HUDEP-2 (cell line): Measurements from ENCODE around the gene STK36.

ENCODE experiments used
- DNase-seq, 76 experiments: peaks; one replicate each; lab custom pipeline; 2025; ENCODE audit not compliant: unreplicated experiment in 76 of 76; lab: John Stamatoyannopoulos, UW

STK36 gene

DNA sequence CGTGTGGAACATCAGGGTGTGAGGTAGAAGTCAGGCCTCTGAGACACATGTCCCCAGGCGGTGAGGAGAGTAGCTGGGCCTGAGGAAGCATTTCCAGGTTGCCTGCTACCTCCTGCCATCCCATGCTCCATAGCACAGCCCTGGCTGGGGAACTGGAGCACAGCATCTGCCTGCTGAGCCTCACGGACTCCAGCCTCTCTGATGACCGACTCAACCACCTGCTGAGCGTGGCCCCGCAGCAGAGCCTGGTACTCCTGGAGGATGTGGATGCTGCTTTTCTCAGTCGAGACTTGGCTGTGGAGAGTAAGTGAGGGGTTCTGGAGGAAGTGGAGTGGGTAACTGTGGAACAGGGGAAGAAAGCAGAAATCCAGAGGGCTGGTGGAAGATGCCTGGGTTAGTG lies 9.5 kb upstream of the STK36 start:
- no peak for DNase-seq

GRCh38 chr2:218662827-218663226 lies 9.1 kb upstream of the STK36 start:
- no peak for DNase-seq

DNA sequence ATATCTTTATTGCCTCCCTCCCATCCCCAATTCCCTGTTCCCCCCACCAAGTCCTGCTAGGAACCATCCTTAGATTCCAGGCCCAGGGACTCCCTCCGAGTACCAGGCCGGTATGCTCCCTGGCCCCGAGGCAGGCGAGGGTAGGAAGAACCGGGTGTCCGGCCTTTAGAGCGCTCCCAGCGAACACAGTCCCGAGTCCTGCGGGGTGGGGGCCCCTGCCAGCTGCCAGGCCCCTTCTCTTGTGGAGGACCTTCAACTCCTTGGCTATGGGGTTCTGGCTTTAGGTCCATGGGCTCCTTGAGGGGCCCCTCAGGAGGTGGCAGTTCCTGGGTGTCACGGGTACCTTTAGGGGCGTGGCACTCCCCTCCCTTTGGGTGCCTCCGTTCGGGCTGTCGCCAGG lies 8.0 kb upstream of the STK36 start:
- DNase-seq, result no peak

GRCh38 chr2:218664653-218665052 lies 7.2 kb upstream of the STK36 start:
- no peak for DNase-seq

DNA sequence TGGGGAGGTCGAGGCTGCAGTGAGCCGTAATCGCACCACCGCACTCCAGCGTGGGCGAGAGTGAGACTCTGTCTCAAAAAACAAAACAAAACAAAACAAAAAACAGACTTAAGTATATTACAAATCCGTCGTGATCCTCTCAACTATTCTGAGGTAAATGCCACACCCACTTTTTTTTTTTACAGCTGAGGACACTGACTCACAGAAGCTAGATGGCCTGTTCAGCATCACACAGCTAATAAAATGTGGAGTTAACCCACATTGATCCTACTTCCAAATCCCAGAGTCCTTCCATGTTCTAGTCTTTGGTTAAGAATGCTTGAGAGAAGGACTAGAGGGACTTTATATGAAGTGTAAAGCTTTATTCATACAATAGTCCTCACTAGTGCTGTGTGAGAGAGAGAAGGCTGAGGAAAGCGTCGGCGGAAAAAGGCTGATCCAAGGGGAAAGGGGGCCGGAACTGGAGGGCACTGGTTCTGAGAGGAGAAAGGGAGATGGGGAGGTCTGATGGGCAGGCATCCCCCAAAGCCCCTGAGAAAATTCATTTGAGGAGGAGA lies 711 bp upstream of the STK36 start:
- DNase-seq, result no peak

DNA sequence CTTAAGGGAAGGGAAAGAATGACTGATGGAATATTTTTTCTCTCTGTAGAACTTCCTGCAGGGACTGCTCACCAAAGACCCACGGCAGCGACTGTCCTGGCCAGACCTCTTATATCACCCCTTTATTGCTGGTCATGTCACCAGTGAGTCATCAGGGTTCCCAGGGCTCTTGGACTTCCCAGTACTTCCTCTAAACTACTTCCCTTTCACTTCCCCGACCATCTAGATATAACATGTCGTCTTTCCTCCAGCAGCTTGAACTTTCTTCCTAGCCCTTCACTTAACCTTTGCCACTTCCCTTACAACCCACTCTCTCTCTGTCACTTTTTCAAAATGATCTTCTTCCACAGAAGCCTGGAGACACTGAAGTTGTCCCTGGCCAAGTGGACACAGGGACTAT lies 7.2 kb downstream of the STK36 start:
- no peak for DNase-seq

DNA sequence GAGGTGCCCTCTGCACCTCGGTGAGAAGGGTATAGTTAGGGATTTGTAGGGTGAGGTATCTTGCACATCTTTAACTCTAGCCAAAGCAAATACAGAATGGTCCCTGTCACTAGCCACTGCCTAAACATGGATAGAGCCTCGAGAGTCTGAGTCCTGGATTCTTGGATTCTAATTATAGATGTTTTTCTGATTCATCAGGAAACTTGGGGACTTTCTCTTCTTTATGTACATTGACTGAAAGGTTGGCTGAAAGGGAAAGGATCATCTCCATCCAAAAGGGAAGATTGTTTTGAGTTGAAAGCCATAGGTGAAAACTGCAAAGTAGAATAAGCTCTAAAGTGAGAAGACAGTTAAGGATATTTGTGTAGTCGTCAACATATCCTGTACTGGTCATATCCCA lies 8.2 kb downstream of the STK36 start:
- no peak for DNase-seq

DNA sequence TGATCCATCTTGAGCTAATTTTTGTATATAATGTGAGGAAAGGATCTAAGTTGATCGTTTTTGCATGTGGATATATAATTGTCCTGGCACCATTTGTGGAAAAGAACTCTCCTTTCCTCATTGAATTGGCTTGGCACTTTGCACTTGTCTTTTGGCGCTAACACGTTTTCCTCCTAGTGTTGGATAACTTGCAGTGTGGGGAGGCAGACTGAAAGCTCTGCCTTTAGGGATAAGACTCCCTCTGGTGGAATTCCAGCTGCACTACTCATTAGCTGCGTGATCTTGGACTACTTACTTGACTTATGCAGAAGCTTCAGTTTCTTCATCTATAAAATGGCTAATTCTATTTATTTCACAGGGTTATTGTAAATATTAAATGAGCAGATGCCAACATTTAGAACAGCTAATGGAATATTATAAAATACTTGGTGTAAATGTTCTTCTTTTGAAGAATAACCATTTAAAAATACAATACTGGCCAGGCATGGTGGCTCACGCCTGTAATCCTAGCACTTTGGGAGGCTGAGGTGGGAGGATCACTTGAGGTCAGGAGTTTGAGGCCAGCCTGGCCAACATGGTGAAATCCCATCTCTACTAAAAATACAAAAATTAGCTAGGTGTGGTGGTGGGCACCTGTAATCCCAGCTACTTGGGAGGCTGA lies 15.6 kb downstream of the STK36 start:
- peak in 69 of 76 experiments; percentile 1 to 75 (median 39) for DNase-seq

DNA sequence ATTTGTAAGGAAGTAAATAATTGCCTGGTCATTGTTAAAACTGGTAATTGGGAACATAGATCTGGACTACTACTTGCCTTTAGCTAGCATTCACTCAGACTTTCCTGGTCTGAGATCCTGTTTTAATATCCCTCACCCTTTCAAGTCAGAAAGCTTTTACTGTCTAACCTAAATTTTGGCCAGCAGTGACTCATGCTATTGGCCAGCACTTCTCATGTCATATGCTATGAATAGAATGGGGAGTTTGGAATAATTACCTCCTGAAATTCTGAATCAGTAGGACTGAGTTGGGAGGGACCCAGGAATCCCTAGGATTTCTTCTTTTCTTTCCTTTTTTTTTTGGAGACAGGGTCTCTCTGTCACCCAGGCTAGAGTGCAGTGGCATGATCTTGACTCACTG lies 19.3 kb downstream of the STK36 start:
- no peak for DNase-seq

DNA sequence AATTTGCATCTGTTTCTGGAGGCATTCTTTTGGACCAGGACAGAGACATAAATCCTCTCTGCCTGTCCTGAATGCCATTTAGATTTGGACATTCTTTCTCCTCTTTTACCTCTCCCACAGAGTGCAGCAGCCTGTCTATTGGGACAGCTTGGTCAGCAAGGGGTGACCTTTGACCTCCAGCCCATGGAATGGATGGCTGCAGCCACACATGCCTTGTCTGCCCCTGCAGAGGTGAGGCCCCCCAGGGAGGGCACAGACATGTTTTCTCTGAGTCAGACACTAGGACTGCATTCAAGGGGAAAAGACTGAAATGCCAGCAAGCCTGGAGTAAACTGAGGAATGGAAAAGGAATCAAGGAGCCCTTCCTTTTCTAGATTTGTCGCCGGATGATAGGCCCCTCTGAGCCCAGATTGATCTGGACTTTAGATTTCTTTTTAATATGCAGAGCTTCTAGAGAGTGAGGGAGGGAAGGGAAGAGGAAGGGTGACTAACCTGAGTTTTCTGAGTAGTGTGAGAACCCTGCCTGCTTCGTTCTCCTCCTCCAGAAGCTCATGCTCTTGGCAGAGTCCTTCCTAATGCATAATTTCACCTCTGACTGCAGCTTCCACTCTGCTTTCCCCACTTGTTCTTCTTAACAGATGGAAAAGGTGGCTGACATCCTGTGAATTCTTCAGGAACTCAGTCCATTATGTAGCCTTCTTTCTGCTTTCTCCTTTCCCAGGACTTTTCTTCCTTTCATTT lies 22.7 kb downstream of the STK36 start:
- no peak for DNase-seq

GRCh38 chr2:218698885-218699284 lies 27.0 kb downstream of the STK36 start:
- DNase-seq, result no peak

DNA sequence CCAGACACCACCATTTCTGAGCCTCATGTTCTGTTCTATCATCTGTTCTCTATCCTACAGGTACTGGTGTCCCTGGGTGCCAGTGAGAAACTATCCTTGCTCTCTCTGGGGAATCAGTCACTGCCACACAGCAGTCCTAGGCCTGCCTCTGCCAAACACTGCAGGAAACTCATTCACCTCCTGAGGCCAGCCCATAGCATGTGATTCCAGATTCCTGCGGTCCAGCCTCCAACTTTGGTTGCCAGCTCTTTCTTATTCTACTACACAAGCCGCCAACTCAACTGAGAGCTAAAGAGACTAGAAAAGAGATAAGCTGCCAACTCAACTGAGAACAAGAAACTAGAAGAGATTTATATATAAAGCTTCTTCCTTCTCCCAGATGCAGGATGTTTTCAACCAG lies 29.9 kb downstream of the STK36 start:
- DNase-seq, result no peak

GRCh38 chr2:218703341-218703740 lies 31.5 kb downstream of the STK36 start:
- DNase-seq, result no peak

GRCh38 chr2:218708086-218708485 lies 36.2 kb downstream of the STK36 start:
- DNase-seq, result no peak

DNA sequence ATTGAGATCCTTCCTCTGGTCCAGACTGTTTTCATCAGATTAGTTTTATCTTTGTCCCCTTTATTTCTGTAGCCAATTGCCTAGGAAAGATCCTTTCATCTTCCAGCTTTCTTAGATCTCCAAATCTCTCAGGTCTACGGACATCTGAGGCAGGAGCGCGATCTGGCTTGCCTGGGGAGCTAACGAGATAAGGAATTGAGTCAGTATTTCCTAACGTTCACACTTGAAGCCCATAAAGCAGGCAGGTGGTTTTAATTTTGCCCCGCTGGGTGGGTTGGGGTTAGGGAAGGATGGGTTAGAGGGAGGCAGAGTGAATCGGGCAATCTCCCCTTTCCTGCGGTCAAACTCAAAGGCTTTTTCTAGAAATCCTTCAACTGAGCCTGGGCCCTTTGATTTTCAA lies 38.0 kb downstream of the STK36 start:
- no peak for DNase-seq

DNA sequence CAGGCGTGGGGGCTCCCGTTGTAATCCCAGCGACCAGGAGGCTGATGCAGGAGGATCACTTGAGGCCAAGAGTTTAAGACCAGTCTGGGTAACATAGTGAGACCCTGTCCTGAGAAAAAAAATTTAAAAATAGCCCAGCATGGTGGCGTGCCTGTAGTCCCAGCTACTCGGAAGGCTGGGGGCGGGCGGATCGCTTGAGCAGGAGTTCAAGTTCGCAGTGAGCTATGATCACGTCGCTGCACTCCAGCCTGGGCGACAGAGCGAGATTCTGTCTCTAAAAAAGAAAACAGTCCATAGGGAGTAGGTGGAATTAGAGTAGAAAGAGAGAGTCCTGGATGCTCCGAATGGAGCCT lies 38.4 kb downstream of the STK36 start:
- DNase-seq, result no peak

DNA sequence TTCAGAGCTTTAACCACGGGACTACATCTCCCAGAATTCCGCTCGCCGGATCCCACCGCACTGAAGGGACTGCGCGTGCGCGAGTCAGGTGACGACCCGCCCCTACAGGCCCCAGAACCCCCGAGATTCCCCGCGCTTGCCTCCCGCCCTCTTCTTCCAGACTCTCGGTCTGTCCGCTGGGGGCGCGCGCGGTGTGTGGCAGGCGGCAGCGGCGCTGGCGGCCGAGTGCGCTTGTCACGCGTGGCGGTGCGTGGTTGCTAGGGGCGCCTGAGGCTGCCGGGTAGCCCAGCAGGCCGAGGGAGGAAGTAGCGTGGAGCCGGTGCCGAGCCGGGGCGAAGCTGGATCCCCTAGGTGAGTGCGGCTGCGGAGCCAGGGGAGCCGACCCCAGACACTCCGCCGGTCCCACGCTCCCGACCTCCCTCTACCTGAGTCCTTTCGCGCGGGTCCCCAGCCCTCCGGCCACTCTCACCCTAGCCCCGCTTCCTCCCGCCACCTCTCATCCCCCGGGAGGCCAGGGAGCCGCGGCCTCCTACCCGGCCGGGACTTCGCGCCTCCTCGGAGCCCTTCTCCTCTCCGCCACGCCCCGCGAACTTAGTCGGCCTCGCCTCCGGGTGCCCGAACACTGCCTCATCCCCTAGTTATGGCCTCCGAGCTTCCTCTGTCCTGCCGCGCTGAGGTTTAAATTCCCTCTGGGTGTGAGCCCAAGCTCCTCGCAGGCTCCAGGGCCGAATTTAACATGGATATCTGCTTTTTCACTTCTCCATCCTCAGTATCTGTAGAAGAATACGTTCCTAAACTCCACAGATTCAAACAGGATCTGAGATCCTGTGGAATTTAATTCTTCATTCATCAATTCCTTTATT lies 39.0 kb downstream of the STK36 start, which contains the start of gene TTLL4:
TTLL4 (plus strand) TSS at position 149 of the 863 bp plus-strand sequence. CDS start 26,842 bp downstream, outside the sequence.
- peak; percentile 29 to 98 (median 94) for DNase-seq

GRCh38 chr2:218711550-218711929 lies 39.7 kb downstream of the STK36 start:
- no peak for DNase-seq

- DNase-seq, result no peak
Observed at GRCh38 chr2:218713922-218714321, 42.0 kb downstream of the STK36 start.

DNA sequence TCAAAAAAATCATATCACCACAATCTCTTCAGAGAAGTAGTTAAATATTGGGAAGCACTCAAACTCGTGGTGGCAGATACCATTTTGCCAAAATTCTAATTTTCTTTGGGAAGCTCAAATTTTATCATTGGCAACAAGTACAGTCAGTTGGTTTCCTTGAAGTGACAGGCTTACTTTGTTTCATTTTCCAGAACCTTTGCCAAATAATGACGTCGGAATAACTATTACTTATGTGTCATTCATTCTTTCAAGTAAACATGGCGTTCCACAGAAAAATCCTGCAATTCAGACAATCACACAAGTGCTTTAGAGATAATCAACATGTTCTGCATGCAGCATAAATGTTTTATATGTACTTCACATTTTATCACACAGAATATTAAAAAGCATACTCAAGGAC lies 44.2 kb downstream of the STK36 start:
- DNase-seq, result no peak

GRCh38 chr2:218717262-218717661 lies 45.4 kb downstream of the STK36 start:
- no peak for DNase-seq
